PC-9 (cell line): ENCODE data around the gene CCDC93. TPM values are rescaled to one million over a fixed set of nuclear protein-coding genes. Genes with fewer than 3 reads are reported as not detected.

Source experiments
- BruUV-seq: library from RNA; stranded (reverse); fragments of 400-500 nt; replicated peaks from 2 replicates; lab custom pipeline; 2021; lab: Mats Ljungman, UMichigan
- CTCF ChIA-PET: fragments of 300-600 bp; sonication (Branson Sonifier 250); formaldehyde crosslinking; loops from one replicate; lab custom pipeline; 2022; ENCODE audit warnings: antibody characterized with exemption; lab: Charles Lee
- POLR2A ChIA-PET: fragments of 300-600 bp; sonication (Branson Sonifier 250); formaldehyde crosslinking; loops from one replicate; lab custom pipeline; 2022; ENCODE audit warnings: antibody characterized with exemption; ENCODE audit not compliant: unreplicated experiment; lab: Charles Lee
- DNase-seq, 2 experiments: peaks; one replicate each; pipeline versions ENCODE4 v3.0.0 to v3.0.0-alpha.2; 2015 to 2022; ENCODE audit warnings: mixed read lengths in 1 of 2
- H2AFZ ChIP-seq: fragments of 200-600 bp; sonication (generic); 2 replicates; pipeline ENCODE4 v1.8.1; 2017; ENCODE audit warnings: antibody characterized with exemption
- H3F3A ChIP-seq: fragments of 200-600 bp; sonication (generic); 2 replicates; pipeline ENCODE4 v1.8.1; 2017; ENCODE audit warnings: antibody characterized with exemption, mild to moderate bottlenecking, low read depth; ENCODE audit not compliant: insufficient read depth
- H3K27ac ChIP-seq: fragments of 200-600 bp; sonication (generic); 2 replicates; pipeline ENCODE4 v1.6.1; 2016; ENCODE audit warnings: mixed run types
- H3K27me3 ChIP-seq: fragments of 200-600 bp; sonication (generic); 2 replicates; pipeline ENCODE4 v1.6.1; 2016; ENCODE audit warnings: low read depth, mixed run types; ENCODE audit not compliant: insufficient read depth
- H3K36me3 ChIP-seq: fragments of 200-600 bp; sonication (generic); 2 replicates; pipeline ENCODE4 v1.6.1; 2016; ENCODE audit warnings: low read depth, mixed run types
- H3K4me1 ChIP-seq: fragments of 200-600 bp; sonication (generic); replicated peaks from 2 replicates; pipeline ENCODE4 v1.6.1; 2016; ENCODE audit warnings: mixed run types; ENCODE audit not compliant: insufficient read depth
- H3K4me2 ChIP-seq: fragments of 200-600 bp; sonication (generic); 2 replicates; pipeline ENCODE4 v1.6.1; 2017; ENCODE audit warnings: mixed run types
- H3K4me3 ChIP-seq: fragments of 200-600 bp; sonication (generic); 2 replicates; pipeline ENCODE4 v1.6.1; 2016; ENCODE audit warnings: mixed run types
- H3K79me2 ChIP-seq: fragments of 200-600 bp; sonication (generic); 2 replicates; pipeline ENCODE4 v1.6.1; 2017; ENCODE audit warnings: low read depth, mixed run types
- H3K9me2 ChIP-seq: fragments of 200-600 bp; sonication (generic); 2 replicates; pipeline ENCODE4 v1.8.1; 2017; ENCODE audit warnings: mild to moderate bottlenecking; ENCODE audit not compliant: insufficient read depth
- H3K9me3 ChIP-seq: fragments of 200-600 bp; sonication (generic); 2 replicates; pipeline ENCODE4 v1.8.1; 2016; ENCODE audit warnings: low read depth; ENCODE audit not compliant: insufficient read depth
- H4K20me1 ChIP-seq: fragments of 200-600 bp; sonication (generic); 2 replicates; pipeline ENCODE4 v1.8.1; 2017; ENCODE audit not compliant: insufficient read depth
- CTCF ChIP-seq: fragments of 200-600 bp; sonication (generic); conservative IDR thresholded peaks from 2 replicates; pipeline ENCODE4 v1.6.1; 2017; ENCODE audit warnings: mixed run types, antibody characterized with exemption, mild to moderate bottlenecking, moderate library complexity
- EZH2 ChIP-seq: fragments of 200-600 bp; sonication (generic); IDR thresholded peaks from 2 replicates; pipeline ENCODE4 v1.8.0; 2017; ENCODE audit warnings: antibody characterized with exemption, low read depth
- intact Hi-C: fragments of 100-400 bp; cut with micrococcal nuclease; formaldehyde crosslinking; loops from one replicate; pipeline ENCODE4 v1.10.0; 2022; ENCODE audit not compliant: unreplicated experiment
- total RNA-seq: library from RNA; stranded (reverse); gene quantifications from 2 replicates; pipeline ENCODE4 v1.2.3, GENCODE V29; 2021

The CCDC93 gene
- total RNA-seq, 1 experiment from 2014 or later, result 31.3 TPM

GRCh38 chr2:117921520-117921919 lies 92.3 kb downstream of the CCDC93 start:
- Histone ChIP-seq H3K36me3 (peaks cover 28% of the 10 kb centered on the region; the same call in 1 of the 2 replicates), H3F3A (peaks cover 3% of the 10 kb centered on the region; the same call in 1 of the 2 replicates), H3K4me3 (no peak overlapping the region), H3K9me2 (no peaks in the 10 kb centered on the region), H3K4me1 (no peaks in the 10 kb centered on the region), H3K27me3 (no peaks in the 10 kb centered on the region), H3K9me3 (no peaks in the 10 kb centered on the region), H3K79me2 (no peaks in the 10 kb centered on the region), H2AFZ (no peak overlapping the region), H4K20me1 (no peaks in the 10 kb centered on the region; the same call in 1 of the 2 replicates), H3K4me2 (no peak overlapping the region), H3K27ac (no peak overlapping the region)
- ChIA-PET CTCF (interaction anchor here (0.7 kb wide), 1 partner anchor 81 kb away, joined by 8 read pairs; no protein-coding TSS in a partner anchor), POLR2A (no interaction called here)
- intact Hi-C loops, result no loop called here
- no TSS peak for BruUV-seq
- DNase-seq, result no peak
- TF ChIP-seq EZH2, result no peak
- no peak for TF ChIP-seq CTCF

GRCh38 chr2:117918608-117919007 lies 95.3 kb downstream of the CCDC93 start:
- POLR2A ChIA-PET, result no interaction called here
- Histone ChIP-seq H4K20me1 (no peaks in the 10 kb centered on the region; the same call in 1 of the 2 replicates), H3K27ac (no peak overlapping the region), H2AFZ (no peak overlapping the region), H3K79me2 (no peaks in the 10 kb centered on the region), H3K27me3 (no peaks in the 10 kb centered on the region), H3K9me3 (no peaks in the 10 kb centered on the region), H3K4me3 (no peak overlapping the region), H3K4me2 (no peak overlapping the region), H3K9me2 (no peaks in the 10 kb centered on the region), H3K4me1 (no peaks in the 10 kb centered on the region), H3K36me3 (peaks cover 24% of the 10 kb centered on the region; the same call in 1 of the 2 replicates), H3F3A (peaks cover 3% of the 10 kb centered on the region; the same call in 1 of the 2 replicates)
- TF ChIP-seq EZH2, result no peak
- no peak for TF ChIP-seq CTCF
- no peak for DNase-seq
- intact Hi-C loops, result loop anchor here (5.0 kb wide), 1 partner anchor 96 kb away; no protein-coding TSS in a partner anchor
- no TSS peak for BruUV-seq
- CTCF ChIA-PET, result no interaction called here

GRCh38 chr2:117917223-117917917 lies 96.5 kb downstream of the CCDC93 start:
- POLR2A ChIA-PET, result no interaction called here
- H3K4me2 ChIP-seq, result no peak overlapping the region

More at GRCh38 chr2:117917223-117917917, 96.5 kb downstream of the CCDC93 start:
- intact Hi-C loops, result loop anchor here (5.0 kb wide), 1 partner anchor 95 kb away; no protein-coding TSS in a partner anchor
- no peak for TF ChIP-seq EZH2
- no peak; the same call in 1 of the 2 replicates for TF ChIP-seq CTCF
- H3F3A ChIP-seq, result peaks cover 3% of the 10 kb centered on the region; the same call in 1 of the 2 replicates
- H3K9me2 ChIP-seq, result no peaks in the 10 kb centered on the region
- no peak overlapping the region for H2AFZ ChIP-seq
- DNase-seq, result no peak
- H3K9me3 ChIP-seq, result no peaks in the 10 kb centered on the region
- BruUV-seq, result no TSS peak
- no peaks in the 10 kb centered on the region for H3K4me1 ChIP-seq
- no peaks in the 10 kb centered on the region for H3K79me2 ChIP-seq
- CTCF ChIA-PET, result no interaction called here
- H3K27ac ChIP-seq, result no peak overlapping the region
- H4K20me1 ChIP-seq, result no peaks in the 10 kb centered on the region; the same call in 1 of the 2 replicates
- H3K36me3 ChIP-seq, result peaks cover 16% of the 10 kb centered on the region; the same call in 1 of the 2 replicates
- no peaks in the 10 kb centered on the region for H3K27me3 ChIP-seq
- no peak overlapping the region for H3K4me3 ChIP-seq
